Right lobe of liver (tissue), 6 donors: Measurements from ENCODE around the gene TTC29. TPM values are rescaled to one million over a fixed set of nuclear protein-coding genes. Genes with fewer than 3 reads are reported as not detected.
A peak's percentile ranks its signal among the peaks of the same experiment; 100 is the strongest.

ENCODE experiments used
- ATAC-seq, 4 donors: fragments of 200-7000 bp; cut with Tn5 transposase; one replicate each; pipeline ENCODE4 v1.9.1; 2020; ENCODE audit warnings: mild to moderate bottlenecking in 4 of 4, moderate library complexity in 4 of 4
- DNase-seq, 3 donors: peaks; one replicate each; pipeline ENCODE4 v3.0.0-alpha.2; 2020
- H3K27ac ChIP-seq, 3 donors: fragments of 200-600 bp; one replicate each; pipeline ENCODE4 v1.8.0; 2022
- H3K27me3 ChIP-seq, 2 donors: fragments of 200-600 bp; one replicate each; pipeline ENCODE4 v1.8.0; 2022
- H3K36me3 ChIP-seq, 4 donors: fragments of 200-600 bp; sonication (generic) in 1 of 4; one replicate each; pipeline versions ENCODE4 v1.5.1 to v1.8.0; 2017 to 2022; ENCODE audit warnings: control low read depth in 1 of 4
- H3K4me1 ChIP-seq, 4 donors: fragments of 200-600 bp; sonication (generic) in 1 of 4; one replicate each; pipeline versions ENCODE4 v1.5.1 to v1.8.0; 2017 to 2022; ENCODE audit warnings: control low read depth in 1 of 4
- H3K4me3 ChIP-seq, 3 donors: fragments of 200-600 bp; one replicate each; pipeline ENCODE4 v1.8.0; 2022
- H3K9me3 ChIP-seq, 4 donors: fragments of 200-600 bp; sonication (generic) in 1 of 4; one replicate each; pipeline versions ENCODE4 v1.5.1 to v1.8.0; 2017 to 2022; ENCODE audit warnings: control low read depth in 1 of 4
- CTCF ChIP-seq, 4 donors: fragments of 200-600 bp in 3 of 4; fragments of 450-650 bp in 1 of 4; IDR thresholded peaks; one replicate each; pipeline versions ENCODE4 v1.5.1 to v1.8.0; 2016 to 2022; ENCODE audit warnings: antibody characterized with exemption in 4 of 4, mild to moderate bottlenecking in 2 of 4
- POLR2A ChIP-seq: fragments of 450-650 bp; IDR thresholded peaks from one replicate; pipeline ENCODE4 v1.6.1; 2017; ENCODE audit warnings: antibody characterized with exemption, mild to moderate bottlenecking
- WGBS: methylation state at CpG from one replicate; pipeline ENCODE4 v1.1.6; 2018; ENCODE audit warnings: low coverage, low lambda C conversion rate; ENCODE audit not compliant: insufficient coverage; ENCODE audit errors: missing lambda C conversion rate; 5-methylcytosine and 5-hydroxymethylcytosine counted together
- intact Hi-C, 2 donors: fragments of 100-400 bp; cut with DNase I; formaldehyde crosslinking; loops; one replicate each; pipeline versions ENCODE4 v1.11.2 to v1.14.1; 2022
- total RNA-seq, 6 experiments: library from RNA; depleted of rRNA in 2 of 6; stranded (reverse); fragments of >200 nt in 2 of 6; fragmentation: NEBNext Ultra II Directional in 3 of 6; extraction: Animal tissue kit (Norgen Biotek cat#: 25700) in 3 of 6; gene quantifications; one replicate each; pipeline versions ENCODE4 v1.1.0 to v1.2.4, GENCODE V29; 2016 to 2023
- donor health status: DM: no; HTN: yes; CAD: no.
- donor health status: DM: no; HTN: no; CAD: no.
- donor health status: DM: no; HTN: no; CAD: no.
- donor health status: DM: no; HTN: yes; CAD: no.
- donor health status: DM: no; HTN: yes; CAD: no.

The TTC29 gene
- total RNA-seq, 6 experiments from 2014 or later = not detected

- Histone ChIP-seq H3K36me3 (no peaks in the 10 kb centered on the region), H3K27ac (no peak overlapping the region), H3K9me3 (no peaks in the 10 kb centered on the region), H3K4me3 (no peak overlapping the region), H3K27me3 (no peaks in the 10 kb centered on the region), H3K4me1 (no peaks in the 10 kb centered on the region)
- no peak for TF ChIP-seq POLR2A
- TF ChIP-seq CTCF (IDR thresholded peaks at IDR 0.05) = no peak
- ATAC-seq (peak in 2 of 4 donors; percentile 71 to 75), DNase-seq (no peak)
- intact Hi-C loops = no loop called here
- WGBS = 67% methylated on average over 6 of the region's 6 CpGs
Measured at GRCh38 chr4:146846882-146847281, 98.8 kb downstream of the TTC29 start.

DNA sequence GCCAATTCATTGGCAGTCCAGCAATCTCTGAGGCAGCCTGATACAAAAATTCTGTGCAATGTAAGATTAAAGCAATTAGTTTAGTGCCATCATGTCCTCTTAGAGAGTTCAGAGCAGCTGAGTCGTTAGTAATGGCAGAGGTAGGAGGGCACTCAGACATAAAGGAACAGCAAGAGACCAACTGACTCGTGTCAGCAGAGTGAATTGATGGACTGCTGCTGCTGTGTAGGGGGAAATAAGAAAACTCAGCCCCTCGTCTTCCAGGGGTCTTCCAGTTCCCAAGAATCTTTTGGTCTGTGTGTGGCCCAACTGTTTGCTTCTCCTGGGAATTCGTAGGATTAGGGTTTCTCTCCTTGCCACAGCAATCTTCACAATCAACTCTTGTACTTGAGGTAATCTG is 100.9 kb downstream of the TTC29 start:
- no peak for TF ChIP-seq POLR2A
- no peak overlapping the region for H3K4me3 ChIP-seq
- intact Hi-C loops = no loop called here
- 37% methylated on average over 2 of the region's 4 CpGs for WGBS
- no peaks in the 10 kb centered on the region for H3K36me3 ChIP-seq
- no peak overlapping the region for H3K27ac ChIP-seq
- DNase-seq (no peak), ATAC-seq (no peak)
- H3K27me3 ChIP-seq = no peaks in the 10 kb centered on the region
- no peaks in the 10 kb centered on the region for H3K4me1 ChIP-seq
- no peaks in the 10 kb centered on the region for H3K9me3 ChIP-seq

DNA sequence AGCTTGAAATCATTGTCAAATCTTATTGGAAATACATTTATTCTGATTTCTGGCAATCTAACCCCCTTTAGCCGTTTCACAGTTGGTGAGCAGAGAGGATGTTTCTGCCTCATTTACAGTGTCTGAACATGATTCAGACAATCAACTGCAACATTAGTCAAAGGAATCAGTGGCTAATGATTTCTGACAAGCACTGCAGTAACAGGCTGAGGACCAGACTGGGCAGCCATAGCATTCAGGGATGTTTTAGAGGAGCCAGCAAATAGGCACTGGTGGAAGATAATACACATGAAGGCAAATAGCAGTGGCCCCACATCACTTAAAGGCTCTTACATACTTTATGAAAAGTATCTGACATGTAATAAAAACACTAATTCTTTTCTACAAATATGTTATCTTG is 102.8 kb downstream of the TTC29 start:
- Histone ChIP-seq H3K9me3 (no peaks in the 10 kb centered on the region), H3K4me3 (no peak overlapping the region), H3K27ac (no peak overlapping the region), H3K4me1 (no peaks in the 10 kb centered on the region), H3K27me3 (no peaks in the 10 kb centered on the region), H3K36me3 (no peaks in the 10 kb centered on the region)
- TF ChIP-seq POLR2A (no peak), CTCF (IDR thresholded peaks at IDR 0.05) (no peak)
- no peak for DNase-seq
- WGBS = 54% methylated on average over 1 of the region's 1 CpG
- ATAC-seq = no peak
- intact Hi-C loops = no loop called here

- DNase-seq = no peak
- no peaks in the 10 kb centered on the region for H3K27me3 ChIP-seq
- no peaks in the 10 kb centered on the region for H3K4me1 ChIP-seq
- TF ChIP-seq CTCF (IDR thresholded peaks at IDR 0.05) (no peak), POLR2A (no peak)
- no peak for ATAC-seq
- no peak overlapping the region for H3K4me3 ChIP-seq
- no peaks in the 10 kb centered on the region for H3K9me3 ChIP-seq
- no peak overlapping the region for H3K27ac ChIP-seq
- no peaks in the 10 kb centered on the region for H3K36me3 ChIP-seq
- intact Hi-C loops = no loop called here
Measured at GRCh38 chr4:146840731-146841130, 104.9 kb downstream of the TTC29 start.

DNA sequence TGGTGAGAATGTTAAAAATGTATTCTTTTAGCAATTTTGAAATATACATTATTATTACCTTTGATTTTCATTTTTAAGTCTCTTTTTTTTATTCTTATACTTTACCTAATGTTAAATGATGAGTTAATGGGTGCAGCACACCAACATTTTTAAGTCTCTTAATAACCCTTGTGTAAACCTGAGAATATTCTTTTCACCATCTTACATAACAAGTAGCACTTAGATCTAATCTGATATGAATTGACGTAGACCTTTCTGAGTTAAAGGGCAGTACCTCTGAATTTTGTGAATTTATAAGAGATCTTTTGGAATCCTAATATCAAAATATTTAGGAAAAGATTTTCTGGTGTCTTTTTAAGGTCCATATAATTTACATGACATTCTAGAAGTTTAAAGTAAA is 110.6 kb downstream of the TTC29 start:
- H3K36me3 ChIP-seq = no peaks in the 10 kb centered on the region
- intact Hi-C loops = no loop called here
- WGBS = 72% methylated on average over 1 of the region's 1 CpG

More for the DNA sequence above, 110.6 kb downstream of the TTC29 start:
- TF ChIP-seq POLR2A = no peak
- TF ChIP-seq CTCF (IDR thresholded peaks at IDR 0.05) = no peak
- Histone ChIP-seq H3K9me3 (no peaks in the 10 kb centered on the region), H3K4me1 (no peaks in the 10 kb centered on the region), H3K4me3 (no peak overlapping the region), H3K27ac (no peak overlapping the region), H3K27me3 (no peaks in the 10 kb centered on the region)
- ATAC-seq = no peak
- no peak for DNase-seq
